ENCODE data around the gene BCL2.

Gene BCL2

DNA sequence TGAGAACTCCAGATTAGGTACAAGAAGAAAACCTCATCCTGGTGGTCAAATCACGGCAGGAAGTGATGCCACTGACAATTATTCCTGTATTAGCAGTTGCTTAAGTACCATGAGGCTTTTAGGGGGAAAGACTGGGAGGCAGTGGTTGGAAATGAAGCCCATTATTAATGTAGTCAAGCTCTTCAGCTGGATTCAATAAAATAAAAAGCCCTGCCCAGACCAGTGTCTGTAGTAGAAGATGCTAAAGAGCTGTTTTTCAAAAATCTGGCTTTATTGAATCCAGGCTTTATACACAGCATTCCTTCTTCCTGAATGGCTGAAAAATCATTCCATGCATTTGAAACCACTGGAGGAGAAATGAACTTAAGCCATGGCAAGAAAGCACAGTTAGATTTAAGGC is 155.2 kb downstream of the BCL2 start:
- H2AFZ ChIP-seq (ENCODE audit: low read depth, low read length): no peak overlapping the region
- no peak overlapping the region for H3K4me2 ChIP-seq (ENCODE audit: insufficient read depth, low read length)
- TF ChIP-seq, protein P1, sequence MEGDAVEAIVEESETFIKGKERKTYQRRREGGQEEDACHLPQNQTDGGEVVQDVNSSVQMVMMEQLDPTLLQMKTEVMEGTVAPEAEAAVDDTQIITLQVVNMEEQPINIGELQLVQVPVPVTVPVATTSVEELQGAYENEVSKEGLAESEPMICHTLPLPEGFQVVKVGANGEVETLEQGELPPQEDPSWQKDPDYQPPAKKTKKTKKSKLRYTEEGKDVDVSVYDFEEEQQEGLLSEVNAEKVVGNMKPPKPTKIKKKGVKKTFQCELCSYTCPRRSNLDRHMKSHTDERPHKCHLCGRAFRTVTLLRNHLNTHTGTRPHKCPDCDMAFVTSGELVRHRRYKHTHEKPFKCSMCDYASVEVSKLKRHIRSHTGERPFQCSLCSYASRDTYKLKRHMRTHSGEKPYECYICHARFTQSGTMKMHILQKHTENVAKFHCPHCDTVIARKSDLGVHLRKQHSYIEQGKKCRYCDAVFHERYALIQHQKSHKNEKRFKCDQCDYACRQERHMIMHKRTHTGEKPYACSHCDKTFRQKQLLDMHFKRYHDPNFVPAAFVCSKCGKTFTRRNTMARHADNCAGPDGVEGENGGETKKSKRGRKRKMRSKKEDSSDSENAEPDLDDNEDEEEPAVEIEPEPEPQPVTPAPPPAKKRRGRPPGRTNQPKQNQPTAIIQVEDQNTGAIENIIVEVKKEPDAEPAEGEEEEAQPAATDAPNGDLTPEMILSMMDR (IDR thresholded peaks at IDR 0.05; ENCODE audit: borderline replicate concordance, extremely low read depth, low read length, poor library complexity, severe bottlenecking): no peak
- no peak for TF ChIP-seq EZH2 (IDR thresholded peaks at IDR 0.05; ENCODE audit: borderline replicate concordance, low read depth, low read length, severe bottlenecking)
- DNase-seq (no peak), ATAC-seq (ENCODE audit: insufficient read depth, low read depth) (no peak)
- H3K27ac ChIP-seq (ENCODE audit: low read length): no peak overlapping the region
- peaks cover 10% of the 10 kb centered on the region; the same call in 1 of the 2 replicates for H3K36me3 ChIP-seq (ENCODE audit: insufficient read depth, low read length)
- no peaks in the 10 kb centered on the region for H3K9me3 ChIP-seq (ENCODE audit: insufficient read depth, low read length, severe bottlenecking)
- H3K79me2 ChIP-seq (ENCODE audit: insufficient read depth, low read length): peaks cover 91% of the 10 kb centered on the region
- no peak overlapping the region for H3K9ac ChIP-seq (ENCODE audit: low read depth, low read length)
- H3K27me3 ChIP-seq (ENCODE audit: insufficient read depth, low read length, poor library complexity): no peaks in the 10 kb centered on the region
- H4K20me1 ChIP-seq (ENCODE audit: insufficient read depth, low read length): peaks cover 24% of the 10 kb centered on the region
- H3K4me3 ChIP-seq (ENCODE audit: low read depth in 1 of 2, low read length in 2 of 2): no peak overlapping the region
- H3K4me1 ChIP-seq (ENCODE audit: insufficient read depth, low read length): peaks cover 19% of the 10 kb centered on the region

DNA sequence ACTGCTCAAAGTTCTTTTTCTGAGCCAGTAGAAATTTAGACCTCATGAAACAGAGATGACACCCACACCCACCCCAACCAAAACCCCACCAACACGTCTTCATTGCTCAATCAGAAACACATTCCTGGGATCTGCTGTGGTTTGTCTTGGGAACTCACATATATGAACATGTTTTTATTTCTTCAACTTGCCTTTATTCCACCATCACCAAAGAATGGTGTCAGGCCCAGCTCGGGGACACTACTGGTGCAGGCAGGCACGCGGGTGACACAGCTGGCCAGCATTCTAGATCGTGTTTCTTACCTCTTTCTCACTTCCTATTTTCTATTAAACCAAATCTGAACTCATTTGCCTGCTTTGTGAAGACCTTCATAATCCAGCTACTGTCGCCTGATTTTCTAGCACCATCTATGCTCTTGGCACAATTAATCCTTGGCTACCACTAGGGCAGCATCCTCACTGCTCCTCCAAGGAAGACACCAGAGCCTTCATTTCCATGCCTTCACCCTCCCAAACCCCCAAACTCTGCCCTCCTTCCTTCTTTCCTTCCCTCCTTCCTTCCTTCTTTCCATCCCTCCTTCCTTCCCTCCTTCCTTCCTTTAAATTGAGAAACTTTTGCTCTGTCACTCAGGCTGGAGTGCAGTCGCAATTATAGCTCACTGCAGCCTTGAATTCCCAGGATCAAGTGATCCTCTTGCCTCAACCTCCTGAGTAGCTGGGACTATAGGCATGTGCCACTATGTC is 157.1 kb downstream of the BCL2 start:
- Histone ChIP-seq H3K27ac (ENCODE audit: low read length) (peak overlapping the region; percentile 43), H3K9me3 (ENCODE audit: insufficient read depth, low read length, severe bottlenecking) (no peaks in the 10 kb centered on the region), H4K20me1 (ENCODE audit: insufficient read depth, low read length) (peaks cover 28% of the 10 kb centered on the region), H3K27me3 (ENCODE audit: insufficient read depth, low read length, poor library complexity) (no peaks in the 10 kb centered on the region), H3K36me3 (ENCODE audit: insufficient read depth, low read length) (peaks cover 8% of the 10 kb centered on the region; the same call in 1 of the 2 replicates), H3K9ac (ENCODE audit: low read depth, low read length) (no peak overlapping the region), H3K4me3 (ENCODE audit: low read depth in 1 of 2, low read length in 2 of 2) (no peak overlapping the region), H3K79me2 (ENCODE audit: insufficient read depth, low read length) (peaks cover 97% of the 10 kb centered on the region), H2AFZ (ENCODE audit: low read depth, low read length) (no peak overlapping the region), H3K4me1 (ENCODE audit: insufficient read depth, low read length) (peaks cover 19% of the 10 kb centered on the region), H3K4me2 (ENCODE audit: insufficient read depth, low read length) (no peak overlapping the region)
- DNase-seq (no peak), ATAC-seq (ENCODE audit: insufficient read depth, low read depth) (no peak)
- TF ChIP-seq, protein P1 (IDR thresholded peaks at IDR 0.05; ENCODE audit: borderline replicate concordance, extremely low read depth, low read length, poor library complexity, severe bottlenecking): no peak
- no peak for TF ChIP-seq EZH2 (IDR thresholded peaks at IDR 0.05; ENCODE audit: borderline replicate concordance, low read depth, low read length, severe bottlenecking)

DNA sequence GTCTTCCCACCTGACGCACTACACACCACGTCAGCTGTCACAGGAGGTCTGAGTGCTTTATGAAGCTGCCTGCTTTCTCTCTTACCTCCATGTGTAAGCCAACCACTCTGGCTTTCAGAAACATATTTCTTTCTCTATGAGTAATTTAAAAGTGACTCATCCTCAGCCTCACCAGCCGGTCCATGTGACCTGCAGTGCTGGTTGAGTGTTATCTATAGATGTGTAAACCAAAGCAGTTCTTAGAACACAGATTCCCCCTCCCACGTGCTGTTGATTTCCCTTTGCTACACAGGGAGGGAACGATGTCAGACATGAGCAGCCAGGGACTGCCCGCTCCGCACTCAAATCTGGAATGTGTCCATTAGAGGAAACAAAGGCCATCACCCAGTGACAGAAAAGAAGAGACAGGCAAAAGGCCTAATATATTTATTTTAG is 157.8 kb downstream of the BCL2 start:
- Histone ChIP-seq H2AFZ (ENCODE audit: low read depth, low read length) (no peak overlapping the region), H3K27me3 (ENCODE audit: insufficient read depth, low read length, poor library complexity) (no peaks in the 10 kb centered on the region), H4K20me1 (ENCODE audit: insufficient read depth, low read length) (peaks cover 26% of the 10 kb centered on the region), H3K9me3 (ENCODE audit: insufficient read depth, low read length, severe bottlenecking) (no peaks in the 10 kb centered on the region), H3K4me3 (ENCODE audit: low read depth in 1 of 2, low read length in 2 of 2) (no peak overlapping the region), H3K4me1 (ENCODE audit: insufficient read depth, low read length) (peaks cover 19% of the 10 kb centered on the region), H3K9ac (ENCODE audit: low read depth, low read length) (no peak overlapping the region), H3K4me2 (ENCODE audit: insufficient read depth, low read length) (no peak overlapping the region), H3K36me3 (ENCODE audit: insufficient read depth, low read length) (peaks cover 14% of the 10 kb centered on the region; the same call in 1 of the 2 replicates), H3K27ac (ENCODE audit: low read length) (peak overlapping the region; percentile 49; the same call in 1 of the 2 replicates), H3K79me2 (ENCODE audit: insufficient read depth, low read length) (peaks cover 97% of the 10 kb centered on the region)
- DNase-seq (peak; percentile 60), ATAC-seq (ENCODE audit: insufficient read depth, low read depth) (peak; percentile 90)
- TF ChIP-seq EZH2 (IDR thresholded peaks at IDR 0.05; ENCODE audit: borderline replicate concordance, low read depth, low read length, severe bottlenecking): no peak
- TF ChIP-seq, protein P1 (IDR thresholded peaks at IDR 0.05; ENCODE audit: borderline replicate concordance, extremely low read depth, low read length, poor library complexity, severe bottlenecking): no peak
